HG02970 (cell line): ENCODE data around the gene PIGA.
"Not testable (repeated sequence)": the region's sequence is repeated elsewhere in the genome, so short reads cannot be mapped to it uniquely, and the experiment has no call there.

Experiments used
- ATAC-seq: cut with Tn5 transposase; IDR thresholded peaks from one replicate; pipeline ENCODE4 v1.9.1; 2021; ENCODE audit warnings: mild to moderate bottlenecking, moderate library complexity, moderate number of reproducible peaks; ENCODE audit not compliant: unreplicated experiment, low FRiP score

Gene PIGA

GRCh38 chrX:15322072-15322471 lies 13.3 kb downstream of the PIGA start:
- ATAC-seq: no peak

- no peak for ATAC-seq
Measured at GRCh38 chrX:15321447-15321846, 13.9 kb downstream of the PIGA start.

GRCh38 chrX:15320297-15320696 lies 15.0 kb downstream of the PIGA start:
- ATAC-seq: no peak

GRCh38 chrX:15319075-15319474 lies 16.2 kb downstream of the PIGA start:
- no peak for ATAC-seq

- ATAC-seq: no peak
Measured at GRCh38 chrX:15315509-15315908, 19.8 kb downstream of the PIGA start, which contains the start of gene ASB11. ASB11 (minus strand) TSS chrX:15315640; CDS start chrX:15315605, 35 bp downstream.

- ATAC-seq: no peak
Measured at GRCh38 chrX:15314472-15314871, 20.9 kb downstream of the PIGA start.

- no peak for ATAC-seq
Measured at GRCh38 chrX:15311119-15311518, 24.2 kb downstream of the PIGA start.

GRCh38 chrX:15310117-15310516 lies 25.2 kb downstream of the PIGA start:
- ATAC-seq: no peak

GRCh38 chrX:15305899-15306298 lies 29.4 kb downstream of the PIGA start:
- not testable (repeated sequence) for ATAC-seq

GRCh38 chrX:15301924-15302323 lies 33.4 kb downstream of the PIGA start:
- no peak for ATAC-seq

- no peak for ATAC-seq
Measured at GRCh38 chrX:15299941-15300851, 35.1 kb downstream of the PIGA start.

GRCh38 chrX:15298780-15299179 lies 36.5 kb downstream of the PIGA start:
- no peak for ATAC-seq

- ATAC-seq: no peak
Measured at GRCh38 chrX:15298201-15298600, 37.1 kb downstream of the PIGA start.

- ATAC-seq: no peak
Measured at GRCh38 chrX:15293451-15293850, 41.9 kb downstream of the PIGA start.

GRCh38 chrX:15292861-15293260 lies 42.5 kb downstream of the PIGA start:
- ATAC-seq: no peak

- ATAC-seq: no peak
Measured at GRCh38 chrX:15277604-15278003, 57.7 kb downstream of the PIGA start.

GRCh38 chrX:15274946-15275345 lies 60.4 kb downstream of the PIGA start:
- ATAC-seq: no peak

GRCh38 chrX:15273275-15273674 lies 62.0 kb downstream of the PIGA start:
- ATAC-seq: not testable (repeated sequence)

- no peak for ATAC-seq
Measured at GRCh38 chrX:15271757-15272156, 63.6 kb downstream of the PIGA start.

GRCh38 chrX:15269618-15270521 lies 65.5 kb downstream of the PIGA start, which contains the start of gene ASB9:
ASB9 (minus strand) TSS chrX:15270083; CDS start chrX:15269874, 209 bp downstream.
- no peak for ATAC-seq
